ENCODE measurements around the gene SETBP1. TPM values are rescaled to one million over a fixed set of nuclear protein-coding genes. Genes with fewer than 3 reads are reported as not detected.
A peak's percentile ranks its signal among the peaks of the same experiment; 100 is the strongest.

SETBP1 gene
- total and polyA plus RNA-seq, 2 of the 8 experiments (the other 6 are each of a cell fraction or from before 2014, with no cell fraction given), result 2.0 to 6.5 TPM

DNA sequence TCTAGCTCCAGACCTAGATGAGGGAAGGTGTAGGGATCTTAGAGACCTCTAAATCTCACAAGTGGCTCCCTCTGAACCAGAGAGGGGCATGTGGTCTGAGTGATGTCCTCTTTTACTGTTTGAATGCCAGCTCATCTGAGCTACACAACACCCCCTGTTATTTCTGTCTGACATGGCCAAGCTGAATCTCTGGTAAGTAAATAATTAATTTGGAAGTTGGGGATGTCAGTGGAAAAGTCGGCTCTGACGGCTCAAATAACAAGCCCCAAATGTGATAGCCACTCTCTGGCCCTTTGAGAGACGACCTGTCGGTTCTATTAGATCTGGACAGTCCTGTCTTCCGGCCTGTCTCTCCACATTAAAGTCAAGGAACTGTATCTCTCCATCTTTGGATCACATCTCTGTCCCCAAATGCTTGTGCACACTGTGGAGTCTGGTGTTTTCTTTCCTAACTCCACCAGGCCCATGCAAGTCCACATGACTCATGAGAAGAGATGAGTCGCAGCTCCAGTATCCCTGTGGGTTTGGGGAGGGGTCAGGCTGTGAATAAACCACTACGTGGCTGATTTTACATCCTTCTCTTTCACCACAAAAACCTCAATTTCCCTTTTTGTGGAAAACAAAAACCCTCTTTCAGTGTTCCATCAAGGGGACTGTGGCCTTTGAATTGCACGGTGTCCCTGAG, 52.5 kb downstream of the SETBP1 start:
- 0 out of 7 replicates have a peak overlapping the region, but pooled peaks of 1 of the 4 experiments have one; percentile 6 for H3K9ac ChIP-seq (replicated peaks in 1 of 4; ENCODE audit: extremely low read depth in 1 of 4, low read depth in 3 of 4, low read length in 3 of 4)
- no peak overlapping the region for H3K4me2 ChIP-seq (ENCODE audit: insufficient read depth in 1 of 2, low read depth in 2 of 2, low read length in 2 of 2)
- no peak overlapping the region for H3K4me3 ChIP-seq (ENCODE audit: extremely low read depth in 1 of 4, insufficient read depth in 2 of 4, low read depth in 3 of 4, low read length in 4 of 4)
- no peak for TF ChIP-seq NRF1 (IDR thresholded peaks at IDR 0.05; ENCODE audit: low read depth, low read length)
- TF ChIP-seq YY1 (IDR thresholded peaks at IDR 0.05; ENCODE audit: low read depth, low read length), result no peak
- TF ChIP-seq ATF3 (IDR thresholded peaks at IDR 0.05; ENCODE audit: insufficient read depth, low read depth, low read length), result no peak
- TF ChIP-seq POLR2A (IDR thresholded peaks at IDR 0.05; ENCODE audit: control extremely low read depth in 1 of 2, low read depth in 2 of 2, low read length in 2 of 2), result no peak
- TF ChIP-seq JUND (IDR thresholded peaks at IDR 0.05; ENCODE audit: low read length), result no peak
- no peak for TF ChIP-seq KDM4A (IDR thresholded peaks at IDR 0.05; ENCODE audit: low read depth, low read length, severe bottlenecking)
- TF ChIP-seq, protein P1, sequence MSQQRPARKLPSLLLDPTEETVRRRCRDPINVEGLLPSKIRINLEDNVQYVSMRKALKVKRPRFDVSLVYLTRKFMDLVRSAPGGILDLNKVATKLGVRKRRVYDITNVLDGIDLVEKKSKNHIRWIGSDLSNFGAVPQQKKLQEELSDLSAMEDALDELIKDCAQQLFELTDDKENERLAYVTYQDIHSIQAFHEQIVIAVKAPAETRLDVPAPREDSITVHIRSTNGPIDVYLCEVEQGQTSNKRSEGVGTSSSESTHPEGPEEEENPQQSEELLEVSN (IDR thresholded peaks at IDR 0.05), result no peak
- no peak for TF ChIP-seq RNF2 (IDR thresholded peaks at IDR 0.05; ENCODE audit: borderline replicate concordance, low read depth, low read length, missing control alignments, poor library complexity, severe bottlenecking)
- no peak for TF ChIP-seq RAD21 (IDR thresholded peaks at IDR 0.05 in 1 of 2, conservative IDR thresholded peaks at IDR 0.05 in 1 of 2; ENCODE audit: low read depth in 2 of 2, low read length in 2 of 2)
- TF ChIP-seq HDAC6 (IDR thresholded peaks at IDR 0.05; ENCODE audit: low read depth, low read length), result no peak
- TF ChIP-seq CREB1 (IDR thresholded peaks at IDR 0.05), result no peak
- no peak for TF ChIP-seq ASH2L (IDR thresholded peaks at IDR 0.05; ENCODE audit: low read length)

More for the DNA sequence above, 52.5 kb downstream of the SETBP1 start:
- ChIA-PET POLR2A (ENCODE audit: partially characterized antibody) (no interaction called here), CTCF (ENCODE audit: partially characterized antibody) (interaction anchor here (1.0 kb wide), 1 partner anchor 10 kb away, joined by 5 read pairs; no protein-coding TSS in a partner anchor)
- DNase-seq (ENCODE audit: low read depth in 1 of 2, low spot score in 2 of 2) (no peak), FAIRE-seq (no peak)
- no peaks in the 10 kb centered on the region for H4K20me1 ChIP-seq (replicated peaks in 1 of 2; ENCODE audit: control insufficient read depth in 1 of 2, insufficient read depth in 2 of 2, low read length in 2 of 2)
- no peak overlapping the region for H3K14ac ChIP-seq (ENCODE audit: insufficient read length)
- H3K27me3 ChIP-seq (replicated peaks in 1 of 4; ENCODE audit: control insufficient read depth in 3 of 4, extremely low read depth in 1 of 4, insufficient read depth in 3 of 4, low read length in 3 of 4), result no peaks in the 10 kb centered on the region
- 0 out of 2 replicates have a peak overlapping the region, but pooled peaks have one; percentile 6 for H2BK12ac ChIP-seq (ENCODE audit: low read depth, low read length)
- H3K4me1 ChIP-seq (replicated peaks in 1 of 4; ENCODE audit: control insufficient read depth in 3 of 4, insufficient read depth in 4 of 4, low read length in 3 of 4), result peaks cover 0 to 10% (median 0%) of the 10 kb centered on the region in 4 experiments; a peak in 1 of 7 replicates
- no peak overlapping the region for H3K23ac ChIP-seq (ENCODE audit: insufficient read length)
- H3K27ac ChIP-seq (ENCODE audit: low read depth, low read length), result no peak overlapping the region
- no peaks in the 10 kb centered on the region for H3K79me1 ChIP-seq (ENCODE audit: low read depth, low read length)
- no peak overlapping the region for H4K5ac ChIP-seq (ENCODE audit: insufficient read length, low read depth, low read length)
- H3K23me2 ChIP-seq (ENCODE audit: low read depth, low read length), result no peaks in the 10 kb centered on the region
- no peak overlapping the region for H2BK20ac ChIP-seq (ENCODE audit: low read length)
- no peak overlapping the region for H3K56ac ChIP-seq (replicated peaks; ENCODE audit: insufficient read length, low read depth, low read length)
- no peaks in the 10 kb centered on the region for H3K79me2 ChIP-seq (ENCODE audit: control insufficient read depth in 1 of 2, insufficient read depth in 2 of 2, low read length in 2 of 2)
- H2BK5ac ChIP-seq (ENCODE audit: low read depth, low read length), result no peak overlapping the region
- no peak overlapping the region for H3K18ac ChIP-seq (ENCODE audit: extremely low read depth, low read length)
- no peaks in the 10 kb centered on the region; a peak in 1 of 8 replicates for H3K36me3 ChIP-seq (ENCODE audit: control insufficient read depth in 2 of 4, insufficient read depth in 4 of 4, low read length in 3 of 4)
- no peak overlapping the region for H4K91ac ChIP-seq (replicated peaks; ENCODE audit: insufficient read length, low read length)
- no peak overlapping the region for H2BK15ac ChIP-seq (ENCODE audit: low read length)
- H2BK120ac ChIP-seq (replicated peaks; ENCODE audit: low read depth, low read length), result no peak overlapping the region
- no peak overlapping the region for H2AK5ac ChIP-seq (ENCODE audit: low read depth, low read length)
- H2AFZ ChIP-seq (ENCODE audit: low read length), result no peak overlapping the region
- WGBS, 2 experiments (ENCODE audit: extremely low coverage in 1 of 2, insufficient coverage in 1 of 2, insufficient read length in 1 of 2, insufficient replicate concordance in 2 of 2, low coverage in 1 of 2, low lambda C conversion rate in 2 of 2, missing lambda C conversion rate in 1 of 2), result 87% methylated on average over 8 of the region's 8 CpGs; no CpG with 5 or more reads in 1 of the 2 experiments
- no peaks in the 10 kb centered on the region for H3K9me3 ChIP-seq (ENCODE audit: insufficient read depth in 2 of 2, low read depth in 1 of 2, low read length in 1 of 2)
- H4K8ac ChIP-seq (ENCODE audit: extremely low read depth, insufficient read depth, low read length), result no peak overlapping the region
- H3K4ac ChIP-seq (replicated peaks; ENCODE audit: insufficient read length, low read depth, low read length), result no peak overlapping the region

Data from H1 (cell line).